ENCODE results near the gene CRYL1. TPM values are rescaled to one million over a fixed set of nuclear protein-coding genes. Genes with fewer than 3 reads are reported as not detected.

Gene CRYL1
- polyA plus RNA-seq, 1 of the 3 experiments (the other 2 are of a cell fraction) = 34.8 TPM

DNA sequence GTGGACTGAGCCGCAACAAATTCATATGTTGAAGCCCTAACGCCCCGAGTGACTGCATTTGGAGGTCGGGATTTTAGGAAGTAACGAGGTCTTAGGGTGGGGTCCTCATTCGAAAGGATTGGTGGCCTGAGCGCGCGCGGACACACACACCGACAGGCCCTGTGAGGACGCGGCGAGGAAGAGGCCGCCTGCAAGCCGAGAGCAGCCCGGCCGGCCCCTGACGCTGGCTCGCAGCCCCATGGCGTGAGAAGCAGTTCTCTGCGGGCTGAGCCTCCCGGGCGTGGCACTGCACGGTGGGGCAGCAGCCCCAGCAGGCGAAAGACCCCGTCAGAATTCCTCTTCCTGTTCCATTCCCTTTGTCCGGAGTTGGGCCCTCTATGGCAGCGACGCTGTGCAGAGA is 131.2 kb downstream of the CRYL1 start:
- Histone ChIP-seq H3K4me2 (no peak overlapping the region), H4K20me1 (ENCODE audit: insufficient read depth) (no peaks in the 10 kb centered on the region), H3K79me2 (ENCODE audit: insufficient read depth) (no peaks in the 10 kb centered on the region), H3K9ac (no peak overlapping the region), H3K27me3 (ENCODE audit: insufficient read depth) (no peaks in the 10 kb centered on the region), H3F3A (replicated peaks; ENCODE audit: insufficient read depth) (no peaks in the 10 kb centered on the region), H3K9me2 (no peaks in the 10 kb centered on the region), H3K4me1 (ENCODE audit: control insufficient read depth in 1 of 2, insufficient read depth in 2 of 2, low read depth in 1 of 2, low read length in 1 of 2) (no peaks in the 10 kb centered on the region), H3K9me3 (no peaks in the 10 kb centered on the region), H3K4me3 (ENCODE audit: low read depth in 2 of 2, low read length in 1 of 2) (no peak overlapping the region), H3K36me3 (replicated peaks in 1 of 2; ENCODE audit: control insufficient read depth in 1 of 2, insufficient read depth in 2 of 2, low read length in 1 of 2) (no peaks in the 10 kb centered on the region), H2AFZ (ENCODE audit: low read depth) (no peak overlapping the region), H3K27ac (ENCODE audit: low read depth in 2 of 2, low read length in 1 of 2) (no peak overlapping the region)
- DNase-seq = no peak
- POLR2A ChIA-PET = no interaction called here
- WGBS (ENCODE audit: low lambda C conversion rate) = 57% methylated on average over 14 of the region's 30 CpGs
- CTCF ChIA-PET = no interaction called here
- TF ChIP-seq SIN3A (IDR thresholded peaks at IDR 0.05; ENCODE audit: borderline replicate concordance, low read depth, low read length) = no peak
- TF ChIP-seq, protein P1, sequence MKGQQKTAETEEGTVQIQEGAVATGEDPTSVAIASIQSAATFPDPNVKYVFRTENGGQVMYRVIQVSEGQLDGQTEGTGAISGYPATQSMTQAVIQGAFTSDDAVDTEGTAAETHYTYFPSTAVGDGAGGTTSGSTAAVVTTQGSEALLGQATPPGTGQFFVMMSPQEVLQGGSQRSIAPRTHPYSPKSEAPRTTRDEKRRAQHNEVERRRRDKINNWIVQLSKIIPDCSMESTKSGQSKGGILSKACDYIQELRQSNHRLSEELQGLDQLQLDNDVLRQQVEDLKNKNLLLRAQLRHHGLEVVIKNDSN (IDR thresholded peaks at IDR 0.05; ENCODE audit: borderline replicate concordance, low read depth) = no peak
- TF ChIP-seq, protein P2, sequence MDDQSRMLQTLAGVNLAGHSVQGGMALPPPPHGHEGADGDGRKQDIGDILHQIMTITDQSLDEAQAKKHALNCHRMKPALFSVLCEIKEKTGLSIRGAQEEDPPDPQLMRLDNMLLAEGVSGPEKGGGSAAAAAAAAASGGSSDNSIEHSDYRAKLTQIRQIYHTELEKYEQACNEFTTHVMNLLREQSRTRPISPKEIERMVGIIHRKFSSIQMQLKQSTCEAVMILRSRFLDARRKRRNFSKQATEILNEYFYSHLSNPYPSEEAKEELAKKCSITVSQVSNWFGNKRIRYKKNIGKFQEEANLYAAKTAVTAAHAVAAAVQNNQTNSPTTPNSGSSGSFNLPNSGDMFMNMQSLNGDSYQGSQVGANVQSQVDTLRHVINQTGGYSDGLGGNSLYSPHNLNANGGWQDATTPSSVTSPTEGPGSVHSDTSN (IDR thresholded peaks at IDR 0.05) = no peak
- TF ChIP-seq RAD21 (IDR thresholded peaks at IDR 0.05; ENCODE audit: low read length) = no peak
- TF ChIP-seq, protein P3, sequence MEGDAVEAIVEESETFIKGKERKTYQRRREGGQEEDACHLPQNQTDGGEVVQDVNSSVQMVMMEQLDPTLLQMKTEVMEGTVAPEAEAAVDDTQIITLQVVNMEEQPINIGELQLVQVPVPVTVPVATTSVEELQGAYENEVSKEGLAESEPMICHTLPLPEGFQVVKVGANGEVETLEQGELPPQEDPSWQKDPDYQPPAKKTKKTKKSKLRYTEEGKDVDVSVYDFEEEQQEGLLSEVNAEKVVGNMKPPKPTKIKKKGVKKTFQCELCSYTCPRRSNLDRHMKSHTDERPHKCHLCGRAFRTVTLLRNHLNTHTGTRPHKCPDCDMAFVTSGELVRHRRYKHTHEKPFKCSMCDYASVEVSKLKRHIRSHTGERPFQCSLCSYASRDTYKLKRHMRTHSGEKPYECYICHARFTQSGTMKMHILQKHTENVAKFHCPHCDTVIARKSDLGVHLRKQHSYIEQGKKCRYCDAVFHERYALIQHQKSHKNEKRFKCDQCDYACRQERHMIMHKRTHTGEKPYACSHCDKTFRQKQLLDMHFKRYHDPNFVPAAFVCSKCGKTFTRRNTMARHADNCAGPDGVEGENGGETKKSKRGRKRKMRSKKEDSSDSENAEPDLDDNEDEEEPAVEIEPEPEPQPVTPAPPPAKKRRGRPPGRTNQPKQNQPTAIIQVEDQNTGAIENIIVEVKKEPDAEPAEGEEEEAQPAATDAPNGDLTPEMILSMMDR (IDR thresholded peaks at IDR 0.05) = no peak
- no peak for TF ChIP-seq EP300 (IDR thresholded peaks at IDR 0.05; ENCODE audit: borderline replicate concordance in 1 of 2, low read depth in 1 of 2, low read length in 1 of 2)
- TF ChIP-seq NFIC (IDR thresholded peaks at IDR 0.05; ENCODE audit: borderline replicate concordance) = no peak
- TF ChIP-seq FOXJ3 (CRISPR knock-in tag; IDR thresholded peaks at IDR 0.05) = no peak
- TF ChIP-seq TCF12 (IDR thresholded peaks at IDR 0.05) = no peak
- TF ChIP-seq TAF1 (IDR thresholded peaks at IDR 0.05; ENCODE audit: borderline replicate concordance, low read depth, low read length) = no peak
- no peak for TF ChIP-seq FOSL2 (IDR thresholded peaks at IDR 0.05; ENCODE audit: borderline replicate concordance, low read depth)
- TF ChIP-seq, protein P4, sequence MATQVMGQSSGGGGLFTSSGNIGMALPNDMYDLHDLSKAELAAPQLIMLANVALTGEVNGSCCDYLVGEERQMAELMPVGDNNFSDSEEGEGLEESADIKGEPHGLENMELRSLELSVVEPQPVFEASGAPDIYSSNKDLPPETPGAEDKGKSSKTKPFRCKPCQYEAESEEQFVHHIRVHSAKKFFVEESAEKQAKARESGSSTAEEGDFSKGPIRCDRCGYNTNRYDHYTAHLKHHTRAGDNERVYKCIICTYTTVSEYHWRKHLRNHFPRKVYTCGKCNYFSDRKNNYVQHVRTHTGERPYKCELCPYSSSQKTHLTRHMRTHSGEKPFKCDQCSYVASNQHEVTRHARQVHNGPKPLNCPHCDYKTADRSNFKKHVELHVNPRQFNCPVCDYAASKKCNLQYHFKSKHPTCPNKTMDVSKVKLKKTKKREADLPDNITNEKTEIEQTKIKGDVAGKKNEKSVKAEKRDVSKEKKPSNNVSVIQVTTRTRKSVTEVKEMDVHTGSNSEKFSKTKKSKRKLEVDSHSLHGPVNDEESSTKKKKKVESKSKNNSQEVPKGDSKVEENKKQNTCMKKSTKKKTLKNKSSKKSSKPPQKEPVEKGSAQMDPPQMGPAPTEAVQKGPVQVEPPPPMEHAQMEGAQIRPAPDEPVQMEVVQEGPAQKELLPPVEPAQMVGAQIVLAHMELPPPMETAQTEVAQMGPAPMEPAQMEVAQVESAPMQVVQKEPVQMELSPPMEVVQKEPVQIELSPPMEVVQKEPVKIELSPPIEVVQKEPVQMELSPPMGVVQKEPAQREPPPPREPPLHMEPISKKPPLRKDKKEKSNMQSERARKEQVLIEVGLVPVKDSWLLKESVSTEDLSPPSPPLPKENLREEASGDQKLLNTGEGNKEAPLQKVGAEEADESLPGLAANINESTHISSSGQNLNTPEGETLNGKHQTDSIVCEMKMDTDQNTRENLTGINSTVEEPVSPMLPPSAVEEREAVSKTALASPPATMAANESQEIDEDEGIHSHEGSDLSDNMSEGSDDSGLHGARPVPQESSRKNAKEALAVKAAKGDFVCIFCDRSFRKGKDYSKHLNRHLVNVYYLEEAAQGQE (IDR thresholded peaks at IDR 0.05; ENCODE audit: low read depth, low read length) = no peak
- no peak for TF ChIP-seq MEF2A (IDR thresholded peaks at IDR 0.05; ENCODE audit: borderline replicate concordance, low read depth)
- TF ChIP-seq, protein P5, sequence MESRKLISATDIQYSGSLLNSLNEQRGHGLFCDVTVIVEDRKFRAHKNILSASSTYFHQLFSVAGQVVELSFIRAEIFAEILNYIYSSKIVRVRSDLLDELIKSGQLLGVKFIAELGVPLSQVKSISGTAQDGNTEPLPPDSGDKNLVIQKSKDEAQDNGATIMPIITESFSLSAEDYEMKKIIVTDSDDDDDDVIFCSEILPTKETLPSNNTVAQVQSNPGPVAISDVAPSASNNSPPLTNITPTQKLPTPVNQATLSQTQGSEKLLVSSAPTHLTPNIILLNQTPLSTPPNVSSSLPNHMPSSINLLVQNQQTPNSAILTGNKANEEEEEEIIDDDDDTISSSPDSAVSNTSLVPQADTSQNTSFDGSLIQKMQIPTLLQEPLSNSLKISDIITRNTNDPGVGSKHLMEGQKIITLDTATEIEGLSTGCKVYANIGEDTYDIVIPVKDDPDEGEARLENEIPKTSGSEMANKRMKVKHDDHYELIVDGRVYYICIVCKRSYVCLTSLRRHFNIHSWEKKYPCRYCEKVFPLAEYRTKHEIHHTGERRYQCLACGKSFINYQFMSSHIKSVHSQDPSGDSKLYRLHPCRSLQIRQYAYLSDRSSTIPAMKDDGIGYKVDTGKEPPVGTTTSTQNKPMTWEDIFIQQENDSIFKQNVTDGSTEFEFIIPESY (IDR thresholded peaks at IDR 0.05; ENCODE audit: borderline replicate concordance, low read depth) = no peak
- no peak for TF ChIP-seq SMC3 (IDR thresholded peaks at IDR 0.05; ENCODE audit: low read depth, low read length)
- no peak for TF ChIP-seq EZH2phosphoT487 (IDR thresholded peaks at IDR 0.05; ENCODE audit: borderline replicate concordance, low read depth)

All from SK-N-SH (cell line).